PC-3 (cell line): ENCODE results near the gene SELPLG. TPM values are rescaled to one million over a fixed set of nuclear protein-coding genes. Genes with fewer than 3 reads are reported as not detected.

Source experiments
- ATAC-seq: fragments of 200-7000 bp; cut with Tn5 transposase; 2 replicates; pipeline ENCODE4 v1.9.1; 2020; ENCODE audit warnings: mild to moderate bottlenecking, moderate library complexity
- BruUV-seq: library from RNA; stranded (reverse); fragments of 400-500 nt; replicated peaks from 2 replicates; lab custom pipeline; 2021; lab: Mats Ljungman, UMichigan
- CTCF ChIA-PET: fragments of 300-600 bp; sonication (Branson Sonifier 250); formaldehyde crosslinking; loops from one replicate; lab custom pipeline; 2022; ENCODE audit warnings: antibody characterized with exemption; lab: Charles Lee
- POLR2A ChIA-PET: fragments of 300-600 bp; sonication (Branson Sonifier 250); formaldehyde crosslinking; loops from one replicate; lab custom pipeline; 2022; ENCODE audit warnings: antibody characterized with exemption; ENCODE audit not compliant: unreplicated experiment; lab: Charles Lee
- DNase-seq: peaks from one replicate; pipeline ENCODE4 v3.0.0-alpha.2; 2015
- H2AFZ ChIP-seq: fragments of 300-600 bp; sonication (generic); 2 replicates; pipeline ENCODE4 v1.6.0; 2016; ENCODE audit warnings: antibody characterized with exemption, low read length
- H3F3A ChIP-seq: fragments of 300-600 bp; sonication (generic); one replicate; pipeline ENCODE4 v1.6.0; 2017; ENCODE audit warnings: antibody characterized with exemption, low read length, control low read depth, mild to moderate bottlenecking; ENCODE audit not compliant: unreplicated experiment
- H3K27ac ChIP-seq: fragments of 300-600 bp; sonication (generic); 2 replicates; pipeline ENCODE4 v1.5.1; 2016; ENCODE audit warnings: mild to moderate bottlenecking, low read length
- H3K27me3 ChIP-seq: fragments of 300-600 bp; sonication (generic); 2 replicates; pipeline ENCODE4 v1.6.1; 2016; ENCODE audit warnings: low read length, mixed read lengths
- H3K36me3 ChIP-seq: fragments of 300-600 bp; sonication (generic); 2 replicates; pipeline ENCODE4 v1.6.1; 2016; ENCODE audit warnings: low read depth, mixed run types, low read length, mixed read lengths
- H3K4me1 ChIP-seq: fragments of 300-600 bp; sonication (generic); 2 replicates; pipeline ENCODE4 v1.5.1; 2016; ENCODE audit warnings: low read length; ENCODE audit not compliant: insufficient read depth
- H3K4me2 ChIP-seq: fragments of 300-600 bp; sonication (generic); 2 replicates; pipeline ENCODE4 v1.6.0; 2016; ENCODE audit warnings: low read length
- H3K4me3 ChIP-seq: fragments of 300-600 bp; sonication (generic); 2 replicates; pipeline ENCODE4 v1.5.1; 2016; ENCODE audit warnings: mild to moderate bottlenecking, low read length, mixed read lengths
- H3K79me2 ChIP-seq: fragments of 300-600 bp; sonication (generic); 2 replicates; pipeline ENCODE4 v1.6.1; 2017; ENCODE audit warnings: low read length, mixed read lengths
- H3K9ac ChIP-seq: fragments of 300-600 bp; sonication (generic); 2 replicates; pipeline ENCODE4 v1.6.0; 2016; ENCODE audit warnings: mild to moderate bottlenecking, low read length
- H3K9me2 ChIP-seq: fragments of 300-600 bp; sonication (generic); replicated peaks from 2 replicates; pipeline ENCODE4 v1.6.1; 2016; ENCODE audit warnings: mixed run types, low read length, mixed read lengths
- H3K9me3 ChIP-seq: fragments of 300-600 bp; sonication (generic); 2 replicates; pipeline ENCODE4 v1.6.1; 2016; ENCODE audit warnings: low read length, mixed read lengths
- H4K20me1 ChIP-seq: fragments of 300-600 bp; sonication (generic); 2 replicates; pipeline ENCODE4 v1.6.1; 2016; ENCODE audit warnings: low read length, mixed read lengths
- CTCF ChIP-seq: fragments of 300-600 bp; sonication (generic); conservative IDR thresholded peaks from 2 replicates; pipeline ENCODE4 v1.5.1; 2017; ENCODE audit warnings: antibody characterized with exemption, low read depth, mild to moderate bottlenecking, low read length
- EZH2 ChIP-seq: fragments of 300-600 bp; sonication (generic); IDR thresholded peaks from one replicate; pipeline ENCODE4 v1.6.1; 2017; ENCODE audit warnings: antibody characterized with exemption, mild to moderate bottlenecking, low read length; ENCODE audit not compliant: unreplicated experiment
- EZH2phosphoT487 ChIP-seq: fragments of 300-600 bp; sonication (generic); IDR thresholded peaks from 2 replicates; pipeline ENCODE4 v1.6.1; 2018; ENCODE audit warnings: mild to moderate bottlenecking, antibody characterized with exemption, low read length, borderline replicate concordance
- intact Hi-C: fragments of 100-400 bp; cut with micrococcal nuclease; formaldehyde crosslinking; loops from 2 replicates; pipeline ENCODE4 v1.9.0; 2023
- total RNA-seq: library from RNA; depleted of rRNA; stranded (reverse); fragments of >200 nt; gene quantifications from 2 replicates; pipeline ENCODE4 v1.2.3, GENCODE V29; 2014

SELPLG gene
- total RNA-seq, 1 experiment from 2014 or later: 0.73 TPM

- peaks cover 23% of the 10 kb centered on the region for H3K4me1 ChIP-seq
- DNase-seq: no peak
- H3K27me3 ChIP-seq: no peaks in the 10 kb centered on the region
- no peaks in the 10 kb centered on the region for H3F3A ChIP-seq
- TF ChIP-seq EZH2 (no peak), CTCF (no peak), EZH2phosphoT487 (no peak)
- H3K9me2 ChIP-seq: no peaks in the 10 kb centered on the region
- POLR2A ChIA-PET: interaction anchor here (0.6 kb wide), 1 partner anchor 83 kb away, joined by 11 read pairs; the partner anchor contains the start of gene ISCU
- no peaks in the 10 kb centered on the region for H4K20me1 ChIP-seq
- H2AFZ ChIP-seq: no peak overlapping the region
- peaks cover 56% of the 10 kb centered on the region for H3K36me3 ChIP-seq
- no TSS peak for BruUV-seq
- CTCF ChIA-PET: interaction anchor here (0.6 kb wide), 1 partner anchor 18 kb away, joined by 15 read pairs; no protein-coding TSS in a partner anchor
- H3K4me3 ChIP-seq: no peak overlapping the region
- intact Hi-C loops: loop anchor here (2.0 kb wide), 1 partner anchor 15 kb away; no protein-coding TSS in a partner anchor
- ATAC-seq: no peak
- H3K79me2 ChIP-seq: no peaks in the 10 kb centered on the region
- H3K9me3 ChIP-seq: no peaks in the 10 kb centered on the region
- no peak overlapping the region for H3K9ac ChIP-seq
- no peak overlapping the region for H3K4me2 ChIP-seq
- no peak overlapping the region for H3K27ac ChIP-seq
Observed at GRCh38 chr12:108645686-108646599, 12.2 kb upstream of the SELPLG start.

- H3K36me3 ChIP-seq: peaks cover 50% of the 10 kb centered on the region
- H3K27me3 ChIP-seq: no peaks in the 10 kb centered on the region
- CTCF ChIA-PET: no interaction called here
- no peak for DNase-seq
- no peak overlapping the region for H3K4me2 ChIP-seq
- H2AFZ ChIP-seq: no peak overlapping the region
- intact Hi-C loops: loop anchor here (2.0 kb wide), 1 partner anchor 14 kb away; no protein-coding TSS in a partner anchor
- ATAC-seq: no peak
- TF ChIP-seq EZH2: no peak
- TF ChIP-seq EZH2phosphoT487: no peak
- no peak for TF ChIP-seq CTCF
- H3K9me2 ChIP-seq: no peaks in the 10 kb centered on the region
- no TSS peak for BruUV-seq
- H3K79me2 ChIP-seq: no peaks in the 10 kb centered on the region
- H4K20me1 ChIP-seq: no peaks in the 10 kb centered on the region
- no peak overlapping the region for H3K9ac ChIP-seq
- POLR2A ChIA-PET: no interaction called here
- no peaks in the 10 kb centered on the region for H3F3A ChIP-seq
- H3K27ac ChIP-seq: no peak overlapping the region
- H3K4me1 ChIP-seq: peaks cover 18% of the 10 kb centered on the region
- H3K9me3 ChIP-seq: no peaks in the 10 kb centered on the region
- no peak overlapping the region for H3K4me3 ChIP-seq
Observed at GRCh38 chr12:108644811-108645120, 11.1 kb upstream of the SELPLG start.
